ENCODE measurements around the gene PPM1B.

- TF ChIP-seq, protein P1, sequence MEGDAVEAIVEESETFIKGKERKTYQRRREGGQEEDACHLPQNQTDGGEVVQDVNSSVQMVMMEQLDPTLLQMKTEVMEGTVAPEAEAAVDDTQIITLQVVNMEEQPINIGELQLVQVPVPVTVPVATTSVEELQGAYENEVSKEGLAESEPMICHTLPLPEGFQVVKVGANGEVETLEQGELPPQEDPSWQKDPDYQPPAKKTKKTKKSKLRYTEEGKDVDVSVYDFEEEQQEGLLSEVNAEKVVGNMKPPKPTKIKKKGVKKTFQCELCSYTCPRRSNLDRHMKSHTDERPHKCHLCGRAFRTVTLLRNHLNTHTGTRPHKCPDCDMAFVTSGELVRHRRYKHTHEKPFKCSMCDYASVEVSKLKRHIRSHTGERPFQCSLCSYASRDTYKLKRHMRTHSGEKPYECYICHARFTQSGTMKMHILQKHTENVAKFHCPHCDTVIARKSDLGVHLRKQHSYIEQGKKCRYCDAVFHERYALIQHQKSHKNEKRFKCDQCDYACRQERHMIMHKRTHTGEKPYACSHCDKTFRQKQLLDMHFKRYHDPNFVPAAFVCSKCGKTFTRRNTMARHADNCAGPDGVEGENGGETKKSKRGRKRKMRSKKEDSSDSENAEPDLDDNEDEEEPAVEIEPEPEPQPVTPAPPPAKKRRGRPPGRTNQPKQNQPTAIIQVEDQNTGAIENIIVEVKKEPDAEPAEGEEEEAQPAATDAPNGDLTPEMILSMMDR (IDR thresholded peaks at IDR 0.05), result no peak
- TF ChIP-seq POLR2A (IDR thresholded peaks at IDR 0.05), result no peak
Observed at GRCh38 chr2:44134848-44135247, 33.8 kb upstream of the PPM1B start.
